Heart right ventricle (tissue), 16 donors: ENCODE results near the gene CYS1. TPM values are rescaled to one million over a fixed set of nuclear protein-coding genes. Genes with fewer than 3 reads are reported as not detected.

Source experiments
- ATAC-seq, 8 donors: fragments of 200-7000 bp; cut with Tn5 transposase; one replicate each; pipeline ENCODE4 v1.9.1; 2020; ENCODE audit warnings: mild to moderate bottlenecking in 8 of 8, moderate library complexity in 8 of 8, moderate number of reproducible peaks in 1 of 8
- DNase-seq, 2 donors: peaks; one replicate each; pipeline ENCODE4 v3.0.0-alpha.2; 2020
- H3K27ac ChIP-seq, 10 donors: fragments of 200-600 bp; sonication (generic) in 2 of 10; one replicate each; pipeline versions ENCODE4 v1.5.0 to v1.8.0; 2020 to 2022; ENCODE audit warnings: mild to moderate bottlenecking in 3 of 10
- H3K27me3 ChIP-seq, 7 donors: fragments of 200-600 bp; one replicate each; pipeline ENCODE4 v1.8.0; 2021 to 2022; ENCODE audit warnings: mild to moderate bottlenecking in 2 of 7
- H3K36me3 ChIP-seq, 9 donors: fragments of 200-600 bp; sonication (generic) in 1 of 9; one replicate each; pipeline versions ENCODE4 v1.5.0 to v1.8.0; 2020 to 2022; ENCODE audit warnings: mild to moderate bottlenecking in 2 of 9
- H3K4me1 ChIP-seq, 9 donors: fragments of 200-600 bp; sonication (generic) in 1 of 9; one replicate each; pipeline versions ENCODE4 v1.5.0 to v1.8.0; 2020 to 2022; ENCODE audit warnings: mild to moderate bottlenecking in 4 of 9
- H3K4me3 ChIP-seq, 10 donors: fragments of 200-600 bp; sonication (generic) in 2 of 10; one replicate each; pipeline versions ENCODE4 v1.5.0 to v1.8.0; 2020 to 2022; ENCODE audit warnings: mild to moderate bottlenecking in 7 of 10, moderate library complexity in 2 of 10
- H3K9me3 ChIP-seq, 11 donors: fragments of 200-600 bp in 10 of 11; sonication (generic) in 2 of 11; one replicate each; pipeline versions ENCODE4 v1.5.0 to v1.8.0; 2013 to 2022; ENCODE audit warnings: mild to moderate bottlenecking in 2 of 11, control low read depth in 1 of 11, moderate library complexity in 1 of 11
- CTCF ChIP-seq, 9 donors: fragments of 200-600 bp; sonication (generic) in 2 of 9; IDR thresholded peaks; one replicate each; pipeline versions ENCODE4 v1.5.0 to v1.8.0; 2021 to 2022; ENCODE audit warnings: antibody characterized with exemption in 9 of 9, mild to moderate bottlenecking in 5 of 9, moderate library complexity in 1 of 9
- WGBS, 2 donors: extraction: QIAGEN DNeasy Blood & Tissue Kit; methylation state at CpG; one replicate each; pipeline ENCODE4 v1.1.7; 2013; ENCODE audit warnings: inconsistent platforms in 1 of 2; 5-methylcytosine and 5-hydroxymethylcytosine counted together
- intact Hi-C, 10 donors: fragments of 100-400 bp; cut with DNase I; formaldehyde crosslinking; loops; one replicate each; pipeline versions ENCODE4 v1.11.1 to v1.14.2; 2022
- polyA plus RNA-seq, 2 donors: library from polyadenylated mRNA; stranded (reverse); fragments of 200-250 nt; gene quantifications; one replicate each; pipeline ENCODE4 v1.2.3, GENCODE V29; 2013
- total RNA-seq, 10 donors: library from RNA; stranded (reverse); fragmentation: NEBNext Ultra II Directional in 3 of 10; extraction: Animal tissue kit (Norgen Biotek cat#: 25700) in 3 of 10; gene quantifications; one replicate each; pipeline versions ENCODE4 v1.2.1 to v1.2.4, GENCODE V29; 2021 to 2023
- donor health status: Arrhythmogenic right ventricular cardiomyopathy.
- donor health status: ischemic (EF 13 %, LVEDD 7.1; RV severe dilation, severe dysfunction).
- donor health status: healthy with polysubstance abuse.
- donor health status: DM: no; HTN: yes; CAD: no.
- donor health status: DM: no; HTN: no; CAD: no.
- donor health status: ischemic (EF 25% LVEDD 6.9; RV normal size, moderate dysfunction).
- donor health status: ischemic (EF 25% LVEDD 5.7; RV mildly dilated, moderate dysfunction).
- donor health status: healthy.
- donor health status: DM: yes; HTN: yes; CAD: no.
- donor health status: Ischemic cardiomyopathy.
- donor health status: ischemic (EF 35%, LVEDD 5.7; RV mildly dilated, moderate dysfunction).
- donor health status: nonischemic (EF 11% LVEDD 7.7; RV severe dilation, severe dysfunction).
- donor health status: DM: yes; HTN: yes; CAD: no.
- donor health status: PGD.
- donor health status: ischemic (EF 29% LVEDD 5.4; RV normal size, mild dysfunction).
- donor health status: nonischemic (EF 23%, LVEDD 6.1; RV moderate dilation, normal function).

The CYS1 gene
- total and polyA plus RNA-seq, 12 donors: 0.38 to 7.2 (median 2.8) TPM

- Histone ChIP-seq H3K27ac (no peak overlapping the region), H3K36me3 (no peaks in the 10 kb centered on the region), H3K27me3 (peaks cover 0 to 82% (median 20%) of the 10 kb centered on the region in 7 donors), H3K9me3 (no peaks in the 10 kb centered on the region), H3K4me1 (peaks cover 4 to 35% (median 21%) of the 10 kb centered on the region in 9 donors), H3K4me3 (no peak overlapping the region)
- intact Hi-C loops: loop anchor here in 4 of 10 donors (10.0 kb wide), 2 partner anchors 578 to 588 kb away; no protein-coding TSS in a partner anchor
- DNase-seq (no peak), ATAC-seq (no peak)
- 84 to 87% methylated on average over 13 of the region's 13 CpGs for WGBS, 2 donors
- no peak for TF ChIP-seq CTCF (IDR thresholded peaks at IDR 0.05)
These were observed 3.7 kb downstream of the CYS1 start for GRCh38 chr2:10076511-10076910.

GRCh38 chr2:10075571-10076209 lies 4.5 kb downstream of the CYS1 start:
- WGBS, 2 donors: 67 to 68% methylated on average over 9 of the region's 9 CpGs
- Histone ChIP-seq H3K27ac (no peak overlapping the region), H3K4me3 (no peak overlapping the region), H3K9me3 (no peaks in the 10 kb centered on the region), H3K4me1 (peaks cover 4 to 29% (median 15%) of the 10 kb centered on the region in 9 donors), H3K27me3 (peaks cover 0 to 74% (median 12%) of the 10 kb centered on the region in 7 donors), H3K36me3 (no peaks in the 10 kb centered on the region)
- no peak for DNase-seq
- ATAC-seq: no peak
- no peak for TF ChIP-seq CTCF (IDR thresholded peaks at IDR 0.05)
- intact Hi-C loops: loop anchor here in 4 of 10 donors (10.0 kb wide), 2 partner anchors 579 to 589 kb away; no protein-coding TSS in a partner anchor

GRCh38 chr2:10075101-10075500 lies 5.1 kb downstream of the CYS1 start:
- Histone ChIP-seq H3K27me3 (peaks cover 0 to 68% (median 7%) of the 10 kb centered on the region in 7 donors), H3K4me3 (no peak overlapping the region), H3K4me1 (peaks cover 0 to 24% (median 11%) of the 10 kb centered on the region in 9 donors), H3K36me3 (no peaks in the 10 kb centered on the region), H3K9me3 (no peaks in the 10 kb centered on the region), H3K27ac (no peak overlapping the region)
- DNase-seq (no peak), ATAC-seq (no peak)
- TF ChIP-seq CTCF (IDR thresholded peaks at IDR 0.05): no peak
- intact Hi-C loops: loop anchor here in 4 of 10 donors (10.0 kb wide), 2 partner anchors 580 to 590 kb away; no protein-coding TSS in a partner anchor
- WGBS, 2 donors: 86% methylated on average over 13 of the region's 13 CpGs

- no peak overlapping the region for H3K4me3 ChIP-seq
- peaks cover 0 to 58% (median 7%) of the 10 kb centered on the region in 7 donors for H3K27me3 ChIP-seq
- no peaks in the 10 kb centered on the region for H3K36me3 ChIP-seq
- 66 to 72% methylated on average over 8 of the region's 8 CpGs for WGBS, 2 donors
- H3K9me3 ChIP-seq: no peaks in the 10 kb centered on the region
- H3K27ac ChIP-seq: no peak overlapping the region
- H3K4me1 ChIP-seq: peaks cover 0 to 17% (median 5%) of the 10 kb centered on the region in 9 donors
- no peak for TF ChIP-seq CTCF (IDR thresholded peaks at IDR 0.05)
- DNase-seq (no peak), ATAC-seq (peak in 1 of 8 donors; percentile 7)
- intact Hi-C loops: loop anchor here in 8 of 10 donors (2.0 to 10.0 kb wide), 5 partner anchors 23 to 591 kb away; no protein-coding TSS in a partner anchor
These were observed 6.5 kb downstream of the CYS1 start for GRCh38 chr2:10073706-10074105.
